VCaP (cell line): Measurements from ENCODE around the gene FBXO24.

Experiments used
- H3K27ac ChIP-seq: fragments of 450-650 bp; 2 replicates; pipeline ENCODE4 v1.5.1; 2017
- CTCF ChIP-seq: fragments of 450-650 bp; conservative IDR thresholded peaks from 2 replicates; pipeline ENCODE4 v1.5.1; 2017; ENCODE audit warnings: mild to moderate bottlenecking, moderate library complexity

The FBXO24 gene

GRCh38 chr7:100632951-100633717 is 47.0 kb downstream of the FBXO24 start:
- peak overlapping the region; percentile 52; the same call in 1 of the 2 replicates for H3K27ac ChIP-seq

GRCh38 chr7:100639995-100640516 is 53.9 kb downstream of the FBXO24 start:
- no peak for TF ChIP-seq CTCF
- H3K27ac ChIP-seq: no peak overlapping the region

More at GRCh38 chr7:100632951-100633717, 47.0 kb downstream of the FBXO24 start:
- peak; percentile 71 for TF ChIP-seq CTCF

GRCh38 chr7:100640517-100641440 is 54.7 kb downstream of the FBXO24 start:
- no peak overlapping the region for H3K27ac ChIP-seq
- TF ChIP-seq CTCF: no peak

GRCh38 chr7:100641463-100641859 is 55.3 kb downstream of the FBXO24 start, which contains the start of gene TFR2:
TSS of gene TFR2 (minus strand) at chr7:100641552. CDS start at chr7:100641509, 43 bp downstream.
- H3K27ac ChIP-seq: no peak within 1 kb of the TSS
- no peak for TF ChIP-seq CTCF

- H3K27ac ChIP-seq: no peak overlapping the region
- no peak for TF ChIP-seq CTCF
Observed at GRCh38 chr7:100641860-100642533, 55.9 kb downstream of the FBXO24 start.

GRCh38 chr7:100642534-100642907 is 56.4 kb downstream of the FBXO24 start:
- TF ChIP-seq CTCF: no peak
- no peak overlapping the region for H3K27ac ChIP-seq
